Measurements from ENCODE around the gene GDI1.
"Not testable (repeated sequence)": the region's sequence is repeated elsewhere in the genome, so short reads cannot be mapped to it uniquely, and the experiment has no call there.

Gene GDI1

DNA sequence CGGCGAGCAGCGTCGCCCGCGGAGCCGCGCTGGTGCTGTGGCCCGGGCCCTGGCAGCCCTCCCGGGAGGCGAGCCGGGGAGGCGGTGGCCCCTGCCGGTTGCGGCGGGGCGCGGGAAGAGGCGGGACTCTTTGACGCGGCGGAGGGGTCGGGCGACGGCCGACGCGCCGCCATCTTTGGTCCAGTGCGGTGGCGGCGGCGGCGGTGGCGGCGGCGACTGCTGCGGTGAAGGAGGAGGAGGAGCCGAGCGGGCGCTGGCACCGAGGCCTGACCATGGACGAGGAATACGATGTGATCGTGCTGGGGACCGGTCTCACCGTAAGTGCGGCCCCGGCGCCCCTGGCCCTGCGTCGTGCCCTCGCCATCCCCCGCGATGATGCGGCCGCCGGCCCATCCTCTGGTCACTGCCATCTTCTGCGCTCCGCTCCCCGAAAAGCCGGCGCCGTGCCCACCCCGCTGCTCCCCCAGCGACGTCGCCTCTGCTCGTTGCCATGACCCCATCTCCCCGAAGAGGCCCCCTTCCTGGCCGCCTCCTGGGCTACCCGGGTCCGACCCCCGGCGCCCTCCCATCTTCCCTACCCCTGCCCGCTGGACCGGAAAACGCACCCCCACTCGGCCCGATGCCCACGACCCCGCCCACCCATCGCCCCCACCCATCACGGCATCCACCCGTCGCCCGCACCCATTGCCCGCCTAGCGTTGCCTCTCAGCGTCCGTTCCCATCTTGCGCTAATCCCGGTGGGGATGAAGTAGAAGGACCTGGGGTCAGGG, at the start of gene GDI1:
Gene GDI1, plus strand, starts transcription at position 172 of the 770 bp plus-strand sequence. Its CDS starts 101 bp downstream, at position 273.
- no peak for DNase-seq

DNA sequence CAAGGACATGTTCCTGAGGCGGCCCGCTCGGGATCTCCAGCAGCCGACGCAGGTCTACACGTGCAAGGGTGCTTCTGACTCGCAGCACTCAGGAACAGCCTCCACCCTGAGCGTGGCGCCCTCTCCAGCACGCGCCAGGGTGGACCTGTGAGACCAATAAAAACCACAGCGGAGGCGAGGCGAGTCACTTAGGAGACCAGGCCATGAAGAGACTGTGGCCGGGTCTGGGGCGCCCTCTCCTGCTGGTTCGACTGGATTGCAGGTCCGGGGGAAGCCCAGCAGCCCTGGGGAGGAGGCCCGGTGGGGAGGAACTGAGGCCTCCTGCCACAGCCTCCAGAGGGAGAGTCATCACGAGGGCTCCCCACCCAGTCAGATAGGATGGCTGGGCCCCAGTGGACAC, 48.9 kb upstream of the GDI1 start:
- not testable (repeated sequence) for DNase-seq

DNA sequence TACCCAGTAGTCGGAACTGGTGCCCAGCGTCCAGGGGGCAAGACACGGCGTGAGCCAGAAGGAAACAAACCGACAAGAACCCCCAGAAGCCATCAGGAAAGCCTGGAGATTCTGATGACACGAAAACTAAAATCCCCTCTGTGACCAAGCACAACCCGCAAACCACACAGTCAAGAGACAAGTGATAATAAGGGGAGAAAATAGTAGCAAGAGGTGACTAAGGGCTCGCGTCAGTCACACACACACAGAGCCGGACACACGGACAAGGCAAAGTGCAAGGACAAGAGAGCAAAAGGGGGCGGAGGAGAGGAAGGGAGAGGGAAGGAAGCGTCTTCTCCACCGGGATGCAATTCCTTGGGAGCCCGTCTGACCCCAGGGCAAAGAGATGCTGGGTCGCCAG, 48.3 kb upstream of the GDI1 start:
- not testable (repeated sequence) for DNase-seq

DNA sequence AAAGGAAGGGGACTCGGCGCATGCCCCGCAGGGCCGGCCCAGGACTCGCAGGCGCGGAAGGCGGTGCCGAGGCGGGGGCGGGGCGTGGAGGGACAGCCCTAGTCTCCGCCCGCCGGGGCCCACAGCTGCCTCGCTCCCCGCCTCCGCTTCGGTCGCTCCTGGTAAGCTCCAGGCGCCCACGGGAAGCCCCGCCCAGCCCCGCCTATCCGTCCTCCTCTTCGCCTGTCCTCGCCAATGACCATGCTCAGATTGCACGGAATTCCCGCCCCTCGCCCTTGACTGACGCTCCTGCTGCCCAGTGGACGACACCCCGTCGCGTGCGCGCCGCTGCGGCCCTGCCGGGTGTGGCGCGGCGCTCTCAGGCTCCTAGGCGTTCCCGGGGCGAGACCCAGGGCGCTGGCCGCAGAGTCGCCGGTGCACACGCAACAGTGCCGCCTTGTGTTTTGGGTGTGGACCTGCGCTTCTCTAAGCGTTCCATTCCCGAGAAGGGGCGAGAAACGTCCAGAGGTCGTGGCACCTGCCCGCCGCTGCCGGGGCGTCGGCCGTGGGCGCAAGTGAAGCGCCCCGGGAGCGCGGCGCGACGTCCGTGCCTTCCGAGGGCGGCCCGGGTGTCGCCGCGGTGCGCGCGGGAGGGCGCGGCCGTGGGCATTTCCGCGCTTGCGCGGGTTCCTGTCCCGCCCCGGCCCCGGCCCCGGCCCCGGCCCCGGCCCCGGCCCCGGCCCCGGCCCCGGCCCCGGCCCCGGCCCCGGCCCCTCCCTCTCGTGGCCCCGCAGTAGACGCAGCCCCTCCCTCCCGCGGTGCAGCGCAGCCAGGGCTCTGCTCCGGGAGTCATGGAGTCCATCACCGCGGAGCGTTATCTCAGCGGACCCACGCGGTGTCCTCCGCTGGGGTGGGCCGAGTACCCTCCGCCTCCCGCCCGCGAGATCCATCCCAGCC, 46.9 kb upstream of the GDI1 start:
- not testable (repeated sequence) for DNase-seq

DNA sequence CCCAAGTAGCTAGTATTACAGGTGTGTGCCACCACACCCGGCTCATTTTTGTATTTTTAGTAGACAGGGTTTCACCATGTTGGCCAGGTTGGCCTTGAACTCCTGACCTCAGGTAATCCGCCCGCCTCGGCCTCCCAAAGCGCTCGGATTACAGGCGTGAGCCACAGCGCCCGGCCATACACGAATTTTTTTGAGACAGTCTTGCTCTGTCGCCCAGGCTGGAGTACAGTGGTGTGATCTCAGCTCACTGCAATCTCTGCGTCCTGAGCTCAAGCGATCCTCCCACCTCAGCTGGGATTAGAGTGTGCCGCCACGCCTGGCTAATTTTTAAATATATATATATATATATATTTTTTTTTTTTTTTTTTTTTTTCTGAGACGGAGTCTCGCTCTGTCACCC, 40.6 kb upstream of the GDI1 start:
- not testable (repeated sequence) for DNase-seq

DNA sequence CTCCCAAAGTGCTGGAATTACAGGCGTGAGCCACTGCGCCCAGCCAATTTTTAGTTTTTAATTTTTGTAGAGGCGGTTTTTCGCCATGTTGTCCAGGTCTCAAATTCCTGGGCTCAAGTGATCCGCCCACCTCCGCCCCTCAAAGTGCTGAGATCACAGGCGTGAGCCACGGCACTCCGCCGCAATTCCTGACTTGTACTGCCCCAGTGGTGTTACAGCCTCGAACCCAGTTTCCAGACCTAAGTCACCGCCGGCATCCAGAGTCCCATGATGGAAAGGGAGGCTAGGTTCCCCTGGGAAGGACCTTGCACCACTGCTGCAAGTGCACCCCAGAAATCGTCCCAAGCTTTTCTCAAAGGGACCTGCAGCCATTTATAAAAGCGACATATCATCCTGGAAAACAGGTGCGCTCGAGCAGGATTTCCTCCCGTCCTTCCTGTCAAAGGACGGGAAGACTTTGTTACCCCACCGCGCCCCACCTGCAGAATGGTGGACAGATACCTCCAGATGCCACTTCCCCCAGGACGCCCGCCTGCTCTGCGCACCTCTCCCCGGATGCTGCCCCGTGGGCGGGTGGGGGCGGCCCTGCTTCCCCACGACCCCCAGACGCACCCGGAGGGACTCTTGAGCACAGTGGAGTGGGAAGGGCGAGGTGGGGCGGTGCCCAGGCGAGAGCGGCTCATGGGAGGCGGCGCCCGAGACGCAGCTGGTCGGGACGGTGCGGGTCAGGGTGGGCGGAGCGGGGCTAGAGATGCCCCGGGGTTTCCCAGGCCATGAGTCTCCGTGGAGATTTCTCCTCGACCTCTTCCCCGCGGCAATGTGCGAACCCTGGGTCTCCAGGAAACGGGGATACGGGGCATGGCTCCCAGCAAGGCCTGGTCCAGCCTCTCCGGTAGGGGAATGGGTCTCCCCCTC, 39.7 kb upstream of the GDI1 start:
- no peak for DNase-seq

DNA sequence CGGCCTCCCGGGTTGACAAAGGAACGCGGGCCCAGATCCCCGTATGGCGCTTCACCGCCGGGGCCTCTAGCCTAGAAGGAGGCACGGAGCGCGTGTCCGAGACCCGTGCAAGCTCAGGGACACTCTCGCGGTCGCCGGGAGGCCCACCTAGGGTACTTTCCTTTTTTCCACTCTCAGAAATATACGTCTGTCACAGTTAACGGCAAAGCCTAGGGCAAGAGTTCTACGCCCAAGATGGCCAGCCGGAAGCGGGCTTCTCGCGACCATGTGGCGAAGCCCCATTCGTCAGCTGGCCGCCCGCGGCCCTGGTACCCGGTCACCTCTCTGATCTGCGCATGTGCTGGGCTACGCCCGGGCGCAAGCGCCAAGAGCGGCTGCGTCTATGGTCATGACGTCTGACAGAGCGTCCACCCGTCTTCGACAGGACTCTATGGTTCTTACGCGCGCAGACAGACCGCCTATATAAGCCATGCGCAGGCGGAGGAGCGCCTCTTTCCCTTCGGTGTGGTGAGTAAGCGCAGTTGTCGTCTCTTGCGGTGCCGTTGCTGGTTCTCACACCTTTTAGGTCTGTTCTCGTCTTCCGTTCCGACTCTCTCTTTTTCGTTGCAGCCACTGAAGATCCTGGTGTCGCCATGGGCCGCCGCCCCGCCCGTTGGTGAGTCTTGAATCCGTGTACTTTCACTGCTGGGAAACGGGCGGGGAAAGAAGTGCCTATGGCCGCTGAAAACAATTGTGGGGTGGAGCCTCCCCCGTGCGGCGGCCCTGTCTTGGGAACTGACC, 38.9 kb upstream of the GDI1 start, which contains the start of gene RPL10:
Gene RPL10, plus strand, starts transcription at position 490 of the 780 bp plus-strand sequence. Its CDS starts 143 bp downstream, at position 633.
- DNase-seq: peak; percentile 35

DNA sequence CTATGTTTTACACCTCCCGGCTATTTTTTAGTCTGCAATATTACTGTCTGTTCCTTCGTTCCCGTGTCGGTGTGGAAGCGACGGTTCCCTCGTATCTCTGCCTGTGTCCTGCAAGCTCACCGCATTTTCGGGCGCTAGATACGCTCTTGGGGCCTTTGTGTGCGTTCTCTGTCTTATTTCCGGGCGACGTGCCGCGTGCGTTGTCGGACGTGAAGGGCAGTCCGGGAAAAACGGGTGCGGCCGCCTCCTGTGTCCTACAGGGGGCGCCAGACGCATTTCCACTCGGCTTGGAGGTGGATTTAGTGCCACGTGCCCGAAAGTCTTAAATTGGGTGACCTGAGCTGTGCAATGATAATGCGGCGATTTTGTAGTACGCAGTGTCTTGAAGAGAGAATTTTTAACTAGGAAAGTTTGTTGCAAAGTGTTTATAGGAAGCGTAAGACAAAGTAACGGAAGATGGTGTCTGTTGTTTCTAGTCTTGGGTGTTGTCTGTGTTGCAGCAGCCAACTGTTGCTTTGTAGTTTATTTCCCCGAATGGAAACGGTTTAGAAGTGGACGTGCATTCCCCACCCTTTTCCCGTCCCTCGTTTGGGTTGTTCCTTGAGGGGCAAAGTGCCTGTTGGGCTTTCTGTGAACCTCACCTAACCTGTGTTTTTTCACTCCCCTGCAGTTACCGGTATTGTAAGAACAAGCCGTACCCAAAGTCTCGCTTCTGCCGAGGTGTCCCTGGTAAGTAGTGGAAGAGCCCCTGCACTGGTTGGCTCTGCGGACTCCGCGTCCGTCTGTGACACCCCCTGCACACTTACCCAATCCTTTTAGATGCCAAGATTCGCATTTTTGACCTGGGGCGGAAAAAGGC, 38.1 kb upstream of the GDI1 start:
- DNase-seq: no peak

DNA sequence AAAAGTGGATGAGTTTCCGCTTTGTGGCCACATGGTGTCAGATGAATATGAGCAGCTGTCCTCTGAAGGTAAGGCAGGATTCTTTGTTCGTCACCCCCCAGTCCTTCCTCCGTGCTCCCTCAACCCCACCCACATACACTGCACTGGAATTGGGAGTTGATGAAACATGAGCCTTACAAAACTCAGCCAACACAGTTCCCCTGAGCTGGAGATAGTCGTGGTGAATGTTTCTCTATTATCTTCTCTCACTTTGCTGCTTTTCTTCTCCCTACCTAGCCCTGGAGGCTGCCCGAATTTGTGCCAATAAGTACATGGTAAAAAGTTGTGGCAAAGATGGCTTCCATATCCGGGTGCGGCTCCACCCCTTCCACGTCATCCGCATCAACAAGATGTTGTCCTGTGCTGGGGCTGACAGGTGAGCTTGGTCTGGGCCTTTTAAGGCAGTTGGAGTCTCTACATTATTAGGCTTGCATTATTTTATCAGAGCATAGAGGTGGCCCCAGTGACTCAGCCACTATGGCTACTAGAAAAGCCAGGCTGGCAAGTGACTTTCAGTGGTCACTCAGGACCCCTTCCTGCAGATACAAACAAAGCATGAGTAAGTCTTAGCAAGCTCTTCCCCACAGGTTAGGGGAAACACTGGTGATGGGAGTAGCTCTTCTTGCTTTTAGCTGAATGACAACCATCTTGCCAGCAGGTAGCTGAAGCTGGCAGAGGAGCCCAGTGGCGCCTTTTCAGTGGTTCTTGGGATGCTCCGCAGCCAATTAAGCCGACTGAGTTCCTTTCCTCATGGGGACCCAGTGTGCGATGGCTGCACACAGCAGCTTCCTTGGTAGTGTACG, 37.2 kb upstream of the GDI1 start:
- DNase-seq: no peak

DNA sequence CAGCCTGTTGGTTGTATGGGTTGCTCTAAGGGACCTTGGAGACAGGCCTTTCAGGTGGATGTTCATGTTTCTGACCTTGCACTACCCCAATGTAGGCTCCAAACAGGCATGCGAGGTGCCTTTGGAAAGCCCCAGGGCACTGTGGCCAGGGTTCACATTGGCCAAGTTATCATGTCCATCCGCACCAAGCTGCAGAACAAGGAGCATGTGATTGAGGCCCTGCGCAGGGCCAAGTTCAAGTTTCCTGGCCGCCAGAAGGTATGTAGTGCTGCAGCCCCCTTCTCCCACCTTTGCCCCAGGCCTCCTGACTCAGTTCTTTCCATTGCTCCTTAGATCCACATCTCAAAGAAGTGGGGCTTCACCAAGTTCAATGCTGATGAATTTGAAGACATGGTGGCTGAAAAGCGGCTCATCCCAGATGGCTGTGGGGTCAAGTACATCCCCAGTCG, 36.6 kb upstream of the GDI1 start:
- DNase-seq: not testable (repeated sequence)

DNA sequence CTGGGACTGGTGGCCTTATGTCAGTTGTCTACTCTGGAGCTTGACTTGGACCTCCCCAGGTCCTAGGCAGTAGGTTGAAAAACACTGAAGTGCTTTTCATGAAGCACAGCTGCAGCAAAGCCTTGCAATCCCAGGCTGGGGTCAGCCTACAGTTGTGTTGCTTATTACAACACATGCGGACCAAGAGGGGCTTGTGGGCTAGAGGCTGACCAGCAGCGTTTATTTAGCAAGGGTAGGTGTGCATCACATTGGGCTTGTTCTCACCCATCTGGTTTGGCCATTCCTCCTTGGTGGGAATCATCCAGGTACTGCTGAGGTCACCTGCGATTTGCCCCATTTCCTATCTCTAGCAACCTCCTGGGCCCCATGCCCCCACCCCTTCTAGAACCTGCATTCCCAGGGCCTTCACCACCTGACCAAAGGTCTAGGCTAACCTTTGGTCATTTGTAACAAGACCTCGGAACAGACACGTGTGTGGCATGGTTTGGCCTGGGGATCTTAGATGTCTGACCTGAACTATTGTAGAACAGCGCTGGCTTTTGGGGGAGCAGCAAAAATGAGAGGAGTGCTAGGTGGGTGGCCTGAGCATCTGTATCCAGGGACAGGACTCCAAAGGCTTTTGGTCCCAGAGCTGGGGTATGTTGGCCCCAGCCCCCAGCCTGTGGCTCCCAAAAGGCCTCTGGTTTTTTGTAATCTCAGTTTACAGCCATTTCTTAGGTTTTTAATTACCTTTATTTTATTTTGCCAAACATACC, 35.7 kb upstream of the GDI1 start:
- DNase-seq: no peak

DNA sequence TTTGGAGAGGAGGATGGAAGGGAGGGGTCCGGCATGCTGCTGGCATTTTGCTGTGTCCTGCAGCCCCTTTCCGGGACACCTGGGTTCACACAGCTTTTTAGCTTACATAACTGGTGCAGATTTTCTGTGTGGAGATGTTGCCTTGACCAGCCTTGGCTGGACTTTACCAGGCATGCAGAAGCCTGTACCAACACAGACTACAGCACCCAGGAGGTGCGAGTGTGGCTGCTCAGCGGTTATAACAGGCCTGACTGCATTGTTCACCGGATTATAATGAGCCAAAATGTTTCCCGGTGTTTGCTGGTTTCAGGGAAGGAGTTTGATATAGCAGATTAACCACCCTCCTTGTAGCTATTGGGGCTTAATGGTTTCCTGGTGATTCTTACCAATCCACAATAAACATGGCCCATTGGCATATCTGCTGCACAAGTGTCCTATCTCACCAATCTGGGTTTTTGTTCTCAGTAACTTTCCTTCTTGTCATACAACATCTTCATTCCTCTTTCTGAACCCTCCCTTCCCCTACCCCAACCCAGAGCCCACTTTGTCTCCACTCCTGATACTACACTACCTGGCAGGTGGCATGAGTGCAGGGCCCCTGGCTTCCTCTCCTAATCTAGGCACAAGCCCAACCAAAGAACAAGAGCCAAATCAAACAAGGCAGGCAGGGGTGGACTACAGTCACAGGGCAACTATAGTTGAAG, 34.9 kb upstream of the GDI1 start:
- DNase-seq: no peak

DNA sequence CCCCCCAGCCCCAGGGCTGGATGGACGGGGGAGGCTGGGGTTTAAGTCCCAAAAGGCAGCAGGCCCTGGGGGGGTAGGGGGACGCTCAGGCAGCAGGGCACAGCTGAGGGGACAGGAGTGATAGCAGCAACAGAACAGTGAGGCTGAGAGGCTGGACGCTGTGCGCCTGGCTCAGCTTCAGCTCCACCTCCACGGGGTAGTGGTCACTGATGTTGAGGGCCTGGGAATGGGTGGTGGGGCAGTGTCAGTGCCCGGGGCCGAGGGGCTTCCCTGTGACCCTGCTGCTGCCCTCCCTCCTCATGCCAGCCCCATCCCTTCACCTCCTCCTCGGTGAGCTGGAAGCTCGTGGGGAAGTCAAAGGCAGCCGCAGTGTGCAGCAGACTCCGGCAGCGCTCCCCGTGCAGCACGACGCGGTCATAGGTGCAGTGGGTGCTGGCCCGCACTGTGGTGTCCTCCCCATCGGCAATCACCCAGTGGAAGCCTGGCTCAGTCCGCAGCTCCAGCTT, 34.3 kb upstream of the GDI1 start:
- no peak for DNase-seq

DNA sequence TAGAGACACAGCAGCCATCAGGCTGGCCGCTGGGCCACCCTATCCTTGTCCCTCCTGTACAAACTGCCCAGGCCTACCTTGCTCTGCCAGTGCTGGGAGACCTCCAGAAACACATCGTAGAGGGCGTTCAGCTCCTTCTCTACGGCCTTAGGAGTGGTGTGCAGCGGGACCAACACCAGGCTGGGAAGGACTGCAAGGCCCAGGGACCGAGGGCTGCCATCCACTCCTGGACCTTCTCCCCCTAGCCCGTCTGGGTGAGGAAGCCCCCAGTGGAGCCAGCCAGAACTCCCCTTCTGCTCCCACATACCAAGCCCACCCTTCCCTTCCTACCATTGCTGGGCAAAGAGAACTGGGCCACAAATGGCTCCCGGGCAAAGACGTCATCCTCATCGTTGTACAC, 33.8 kb upstream of the GDI1 start:
- DNase-seq: no peak

DNA sequence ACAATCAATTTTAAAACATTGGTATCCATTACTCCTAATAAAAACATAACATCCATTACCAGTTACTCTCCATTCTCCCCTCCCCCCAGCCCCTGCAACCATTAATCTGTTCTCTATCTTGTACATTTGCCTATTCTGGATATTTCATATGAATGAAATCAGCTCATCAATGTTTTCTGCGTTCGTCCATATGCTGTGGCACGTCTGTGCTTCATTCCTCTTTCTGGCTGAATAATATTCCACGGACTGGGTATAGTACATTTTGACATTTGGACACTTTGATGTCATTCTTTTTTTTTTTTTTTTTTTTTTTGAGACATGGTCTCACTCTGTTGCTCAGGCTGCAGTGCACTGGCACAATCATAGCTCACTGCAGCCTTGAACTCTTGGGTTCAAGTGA, 33.1 kb upstream of the GDI1 start:
- no peak for DNase-seq

DNA sequence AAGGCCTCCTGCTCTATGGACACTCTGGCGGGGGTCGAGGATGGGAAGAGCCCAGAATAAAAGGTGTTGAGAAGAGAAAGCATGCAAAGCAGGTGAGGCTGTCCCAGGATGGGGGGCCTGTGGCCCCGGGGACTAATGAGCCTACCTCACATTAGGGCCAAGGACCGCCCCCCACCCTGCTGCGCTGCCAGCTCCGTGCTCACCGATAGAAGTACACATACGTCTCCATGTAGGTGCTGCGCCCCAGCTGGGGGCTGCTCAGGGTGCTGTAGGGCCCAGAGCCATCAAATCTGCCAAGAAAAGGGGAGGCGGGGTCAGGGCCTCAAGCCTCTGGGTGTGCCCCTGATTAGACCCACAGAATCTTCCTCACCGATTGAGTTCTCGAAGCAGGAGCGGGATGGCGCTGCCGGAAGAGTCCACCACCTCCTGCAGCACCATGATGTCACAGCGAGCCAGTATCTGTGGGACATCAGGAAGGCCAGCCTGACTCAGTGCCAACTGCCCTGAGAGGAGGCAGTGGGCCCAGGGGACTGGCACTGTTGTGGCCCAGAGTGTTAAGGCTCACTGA, 32.2 kb upstream of the GDI1 start:
- no peak for DNase-seq

DNA sequence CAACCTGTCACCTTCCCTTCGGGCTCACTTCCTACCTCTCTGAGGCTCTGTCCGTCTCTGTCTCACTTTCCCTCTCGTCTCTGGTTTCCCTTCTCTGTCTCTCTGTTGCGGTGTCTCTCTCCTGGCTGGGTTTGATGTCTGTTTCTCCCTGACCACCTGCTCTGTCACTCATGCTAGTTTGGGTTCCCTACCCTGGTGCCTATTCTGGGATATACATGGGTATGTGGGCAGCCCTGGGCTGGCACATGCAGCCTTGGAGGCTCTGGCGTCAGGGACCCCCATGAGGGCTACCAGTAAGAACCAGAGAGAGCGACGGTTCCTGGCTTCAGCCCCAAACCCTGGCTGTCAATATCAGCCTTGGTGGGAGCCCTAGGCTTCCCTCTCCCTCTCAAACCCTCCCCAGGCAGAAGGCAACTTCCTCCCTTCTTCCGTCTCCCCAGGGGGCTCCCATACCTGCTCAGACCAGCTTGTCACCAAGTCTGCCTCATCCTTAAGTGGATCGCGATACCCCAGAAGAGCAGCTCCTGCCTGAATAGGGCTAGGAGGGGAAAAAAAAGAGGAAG, 28.2 kb upstream of the GDI1 start:
- no peak for DNase-seq
